K562 (cell line): ENCODE data around the gene RNF44. TPM values are rescaled to one million over a fixed set of nuclear protein-coding genes. Genes with fewer than 3 reads are reported as not detected.

Experiments used
- ATF1 ChIP-seq, 2 experiments: fragments of 450-650 bp in 1 of 2; IDR thresholded peaks; 2 replicates each; pipeline ENCODE4 v1.6.1; 2016; ENCODE audit warnings: missing compliant biosample characterization in 1 of 2, missing genetic modification characterization in 1 of 2
- ATF7 ChIP-seq: fragments of 450-650 bp; IDR thresholded peaks from 2 replicates; pipeline ENCODE4 v1.7.1; 2014; ENCODE audit warnings: mild to moderate bottlenecking, moderate library complexity
- CHD1 ChIP-seq: fragments of 200-600 bp; sonication (generic); IDR thresholded peaks from one replicate; pipeline ENCODE4 v1.6.1; 2012; ENCODE audit warnings: mild to moderate bottlenecking, moderate library complexity, low read length, inconsistent platforms
- FOXM1 ChIP-seq, 2 experiments: fragments of 450-650 bp in 1 of 2; sonication (generic) in 1 of 2; formaldehyde crosslinking in 1 of 2; IDR thresholded peaks; 2 replicates each; pipeline versions ENCODE4 v1.6.1 to v1.9.0; 2017 to 2022; ENCODE audit warnings: low read depth in 2 of 2, mild to moderate bottlenecking in 2 of 2, missing genetic modification reagents in 1 of 2, moderate library complexity in 1 of 2
- POLR2G ChIP-seq: fragments of 200-400 bp; formaldehyde crosslinking; IDR thresholded peaks from 2 replicates; pipeline ENCODE4 v1.6.1; 2017; ENCODE audit warnings: low read depth, mild to moderate bottlenecking, antibody characterized with exemption, low read length, moderate library complexity
- RBFOX2 ChIP-seq: fragments of 200-400 bp; formaldehyde crosslinking; IDR thresholded peaks from 2 replicates; pipeline ENCODE4 v1.6.1; 2017; ENCODE audit warnings: low read depth, mild to moderate bottlenecking, low read length, moderate library complexity
- SOX6 ChIP-seq: fragments of 450-650 bp; IDR thresholded peaks from 2 replicates; pipeline ENCODE4 v1.6.1; 2014; ENCODE audit warnings: mild to moderate bottlenecking
- SP1 ChIP-seq: sonication (generic); formaldehyde crosslinking; IDR thresholded peaks from 2 replicates; pipeline ENCODE4 v1.8.1; 2022; ENCODE audit warnings: mild to moderate bottlenecking, missing genetic modification reagents
- SUPT5H ChIP-seq: fragments of 450-650 bp; IDR thresholded peaks from 2 replicates; pipeline ENCODE4 v1.6.1; 2016
- TBL1XR1 ChIP-seq, 2 experiments: IDR thresholded peaks; 2 replicates each; pipeline ENCODE4 v1.6.1; 2012; ENCODE audit warnings: improper control_type of control experiment in 2 of 2, low read length in 2 of 2, mild to moderate bottlenecking in 1 of 2
- TBP ChIP-seq: optimal IDR thresholded peaks from 2 replicates; pipeline ENCODE3; 2011; ENCODE audit warnings: low read depth, low read length, improper control_type of control experiment
- ZFX ChIP-seq: sonication (generic); formaldehyde crosslinking; IDR thresholded peaks from 2 replicates; pipeline ENCODE4 v1.8.0; 2022; ENCODE audit warnings: mild to moderate bottlenecking, missing genetic modification reagents, moderate library complexity
- ZNF589 ChIP-seq: fragments of 200-800 bp; sonication (Bioruptor generic); IDR thresholded peaks from 2 replicates; pipeline ENCODE4 v1.6.1; 2016; ENCODE audit warnings: low read depth, missing genetic modification characterization, missing compliant biosample characterization
- polyA plus RNA-seq, 8 experiments: library from polyadenylated mRNA; depleted of rRNA in 4 of 8; stranded (reverse) in 5 of 8; unstranded in 3 of 8; fragments of >200 nt; fragmentation: Nextera tagmentation in 2 of 8; fragmentation: Illumina TruSeq in 1 of 8; extraction: Ambion mirVana in 2 of 8; extraction: Trizol in 1 of 8; gene quantifications; 2 replicates each; pipeline versions ENCODE4 v1.2.1 to v1.2.3, GENCODE V29; 2011 to 2014; ENCODE audit warnings: inconsistent platforms in 1 of 8, missing spikeins in 1 of 8
- total RNA-seq, 7 experiments: library from RNA; depleted of rRNA in 6 of 7; stranded (reverse); fragments of >200 nt in 6 of 7; fragmentation: Illumina TruSeq in 2 of 7; extraction: Trizol in 2 of 7; gene quantifications; 2 replicates each; pipeline versions ENCODE4 v1.2.1 to v1.2.3, GENCODE V29; 2011 to 2021; ENCODE audit warnings: low replicate concordance in 1 of 7
- TF ChIP-seq, protein P1 (sequence below): fragments of 200-800 bp; sonication (Bioruptor generic); IDR thresholded peaks from 2 replicates; pipeline ENCODE4 v1.6.1; 2016; ENCODE audit warnings: missing genetic modification characterization, missing compliant biosample characterization
- TF ChIP-seq, protein P2 (sequence below), 2 experiments: fragments of 450-650 bp; IDR thresholded peaks; 2 replicates each; pipeline ENCODE4 v1.6.1; 2016
- TF ChIP-seq, protein P3 (sequence below): fragments of 450-650 bp; IDR thresholded peaks from 2 replicates; pipeline ENCODE4 v1.6.1; 2014; ENCODE audit warnings: low read depth, mild to moderate bottlenecking, moderate library complexity, borderline replicate concordance

RNF44 gene
- total and polyA plus RNA-seq, 9 of the 15 experiments (the other 6 are each of a cell fraction or from before 2014, with no cell fraction given) = 1.6 to 82.6 (median 7.4) TPM

DNA sequence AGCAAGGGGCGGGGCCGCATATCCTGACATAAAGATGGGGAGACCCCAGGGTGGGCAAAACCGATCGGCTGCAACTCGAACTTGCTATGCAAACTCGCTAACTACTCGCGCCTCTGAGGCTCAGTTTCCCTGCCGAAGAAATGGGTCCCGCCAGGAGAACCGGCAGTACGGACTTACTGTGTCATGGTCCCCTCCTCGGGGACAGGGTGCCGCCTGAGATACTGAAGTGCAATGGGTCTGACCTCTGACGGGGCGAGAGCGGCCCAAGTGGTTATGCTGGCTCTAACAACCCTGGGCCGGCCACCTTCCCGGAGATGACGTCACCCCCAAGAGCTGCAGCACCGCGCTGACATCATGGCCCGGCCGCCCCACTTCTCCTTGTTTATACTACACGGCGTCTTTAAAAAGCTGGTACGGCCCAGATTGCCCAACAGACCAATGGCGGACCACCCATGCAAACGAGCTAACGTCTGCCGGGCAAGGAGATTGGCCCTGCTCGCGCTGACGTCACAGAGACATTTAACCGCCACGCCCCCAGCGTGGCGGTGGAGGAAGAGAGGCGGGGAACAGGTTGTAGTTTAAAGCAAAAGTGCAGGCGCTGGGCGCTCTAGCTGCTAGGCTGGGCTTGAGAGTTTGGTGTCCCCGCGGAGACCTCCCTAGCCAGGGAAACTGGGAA, 490 bp upstream of the RNF44 start (continued):
- peak; percentile 62; the same call in 1 of the 2 replicates for TF ChIP-seq SUPT5H
- peak; percentile 78; the same call in 1 of the 2 replicates for TF ChIP-seq ZNF589 (CRISPR knock-in tag)
- TF ChIP-seq CHD1 = peak; percentile 91
- no peak for TF ChIP-seq SOX6
- TF ChIP-seq ATF7 = peak; percentile 100
- TF ChIP-seq, protein P1, sequence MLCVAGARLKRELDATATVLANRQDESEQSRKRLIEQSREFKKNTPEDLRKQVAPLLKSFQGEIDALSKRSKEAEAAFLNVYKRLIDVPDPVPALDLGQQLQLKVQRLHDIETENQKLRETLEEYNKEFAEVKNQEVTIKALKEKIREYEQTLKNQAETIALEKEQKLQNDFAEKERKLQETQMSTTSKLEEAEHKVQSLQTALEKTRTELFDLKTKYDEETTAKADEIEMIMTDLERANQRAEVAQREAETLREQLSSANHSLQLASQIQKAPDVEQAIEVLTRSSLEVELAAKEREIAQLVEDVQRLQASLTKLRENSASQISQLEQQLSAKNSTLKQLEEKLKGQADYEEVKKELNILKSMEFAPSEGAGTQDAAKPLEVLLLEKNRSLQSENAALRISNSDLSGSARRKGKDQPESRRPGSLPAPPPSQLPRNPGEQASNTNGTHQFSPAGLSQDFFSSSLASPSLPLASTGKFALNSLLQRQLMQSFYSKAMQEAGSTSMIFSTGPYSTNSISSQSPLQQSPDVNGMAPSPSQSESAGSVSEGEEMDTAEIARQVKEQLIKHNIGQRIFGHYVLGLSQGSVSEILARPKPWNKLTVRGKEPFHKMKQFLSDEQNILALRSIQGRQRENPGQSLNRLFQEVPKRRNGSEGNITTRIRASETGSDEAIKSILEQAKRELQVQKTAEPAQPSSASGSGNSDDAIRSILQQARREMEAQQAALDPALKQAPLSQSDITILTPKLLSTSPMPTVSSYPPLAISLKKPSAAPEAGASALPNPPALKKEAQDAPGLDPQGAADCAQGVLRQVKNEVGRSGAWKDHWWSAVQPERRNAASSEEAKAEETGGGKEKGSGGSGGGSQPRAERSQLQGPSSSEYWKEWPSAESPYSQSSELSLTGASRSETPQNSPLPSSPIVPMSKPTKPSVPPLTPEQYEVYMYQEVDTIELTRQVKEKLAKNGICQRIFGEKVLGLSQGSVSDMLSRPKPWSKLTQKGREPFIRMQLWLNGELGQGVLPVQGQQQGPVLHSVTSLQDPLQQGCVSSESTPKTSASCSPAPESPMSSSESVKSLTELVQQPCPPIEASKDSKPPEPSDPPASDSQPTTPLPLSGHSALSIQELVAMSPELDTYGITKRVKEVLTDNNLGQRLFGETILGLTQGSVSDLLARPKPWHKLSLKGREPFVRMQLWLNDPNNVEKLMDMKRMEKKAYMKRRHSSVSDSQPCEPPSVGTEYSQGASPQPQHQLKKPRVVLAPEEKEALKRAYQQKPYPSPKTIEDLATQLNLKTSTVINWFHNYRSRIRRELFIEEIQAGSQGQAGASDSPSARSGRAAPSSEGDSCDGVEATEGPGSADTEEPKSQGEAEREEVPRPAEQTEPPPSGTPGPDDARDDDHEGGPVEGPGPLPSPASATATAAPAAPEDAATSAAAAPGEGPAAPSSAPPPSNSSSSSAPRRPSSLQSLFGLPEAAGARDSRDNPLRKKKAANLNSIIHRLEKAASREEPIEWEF (CRISPR knock-in tag) = no peak
- TF ChIP-seq POLR2G = peak; percentile 78
- peak; percentile 72 for TF ChIP-seq ATF1 (CRISPR knock-in tag; IDR thresholded peaks at IDR 0.05)
- peak; percentile 100 for TF ChIP-seq ATF1 (tag; IDR thresholded peaks at IDR 0.05)
- TF ChIP-seq ZFX (CRISPR knock-in tag) = peak; percentile 77
- peak; percentile 70 for TF ChIP-seq TBP
- TF ChIP-seq RBFOX2 = peak; percentile 66
- TF ChIP-seq TBL1XR1 (IDR thresholded peaks at IDR 0.05; ENCODE audit: low read length in 2 of 2) = peak in 1 of 2 experiments; percentile 57; a peak in 1 of 4 replicates
- TF ChIP-seq SP1 (CRISPR knock-in tag) = peak; percentile 80
- TF ChIP-seq, protein P2, sequence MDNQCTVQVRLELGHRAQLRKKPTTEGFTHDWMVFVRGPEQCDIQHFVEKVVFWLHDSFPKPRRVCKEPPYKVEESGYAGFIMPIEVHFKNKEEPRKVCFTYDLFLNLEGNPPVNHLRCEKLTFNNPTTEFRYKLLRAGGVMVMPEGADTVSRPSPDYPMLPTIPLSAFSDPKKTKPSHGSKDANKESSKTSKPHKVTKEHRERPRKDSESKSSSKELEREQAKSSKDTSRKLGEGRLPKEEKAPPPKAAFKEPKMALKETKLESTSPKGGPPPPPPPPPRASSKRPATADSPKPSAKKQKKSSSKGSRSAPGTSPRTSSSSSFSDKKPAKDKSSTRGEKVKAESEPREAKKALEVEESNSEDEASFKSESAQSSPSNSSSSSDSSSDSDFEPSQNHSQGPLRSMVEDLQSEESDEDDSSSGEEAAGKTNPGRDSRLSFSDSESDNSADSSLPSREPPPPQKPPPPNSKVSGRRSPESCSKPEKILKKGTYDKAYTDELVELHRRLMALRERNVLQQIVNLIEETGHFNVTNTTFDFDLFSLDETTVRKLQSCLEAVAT (IDR thresholded peaks at IDR 0.05) = no peak
- peak; percentile 65; the same call in 1 of the 2 replicates for TF ChIP-seq FOXM1 (IDR thresholded peaks at IDR 0.05; ENCODE audit: low read depth)
- TF ChIP-seq FOXM1 (CRISPR knock-in tag; IDR thresholded peaks at IDR 0.05; ENCODE audit: low read depth) = no peak
- TF ChIP-seq, protein P3, sequence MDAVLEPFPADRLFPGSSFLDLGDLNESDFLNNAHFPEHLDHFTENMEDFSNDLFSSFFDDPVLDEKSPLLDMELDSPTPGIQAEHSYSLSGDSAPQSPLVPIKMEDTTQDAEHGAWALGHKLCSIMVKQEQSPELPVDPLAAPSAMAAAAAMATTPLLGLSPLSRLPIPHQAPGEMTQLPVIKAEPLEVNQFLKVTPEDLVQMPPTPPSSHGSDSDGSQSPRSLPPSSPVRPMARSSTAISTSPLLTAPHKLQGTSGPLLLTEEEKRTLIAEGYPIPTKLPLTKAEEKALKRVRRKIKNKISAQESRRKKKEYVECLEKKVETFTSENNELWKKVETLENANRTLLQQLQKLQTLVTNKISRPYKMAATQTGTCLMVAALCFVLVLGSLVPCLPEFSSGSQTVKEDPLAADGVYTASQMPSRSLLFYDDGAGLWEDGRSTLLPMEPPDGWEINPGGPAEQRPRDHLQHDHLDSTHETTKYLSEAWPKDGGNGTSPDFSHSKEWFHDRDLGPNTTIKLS = peak; percentile 28; the same call in 1 of the 2 replicates
